HG03571 (cell line): ENCODE results near the gene SDK1.
"Not testable (repeated sequence)": the region's sequence is repeated elsewhere in the genome, so short reads cannot be mapped to it uniquely, and the experiment has no call there.

Experiments
- ATAC-seq: cut with Tn5 transposase; IDR thresholded peaks from one replicate; pipeline ENCODE4 v1.9.1; 2021; ENCODE audit not compliant: unreplicated experiment

SDK1 gene

DNA sequence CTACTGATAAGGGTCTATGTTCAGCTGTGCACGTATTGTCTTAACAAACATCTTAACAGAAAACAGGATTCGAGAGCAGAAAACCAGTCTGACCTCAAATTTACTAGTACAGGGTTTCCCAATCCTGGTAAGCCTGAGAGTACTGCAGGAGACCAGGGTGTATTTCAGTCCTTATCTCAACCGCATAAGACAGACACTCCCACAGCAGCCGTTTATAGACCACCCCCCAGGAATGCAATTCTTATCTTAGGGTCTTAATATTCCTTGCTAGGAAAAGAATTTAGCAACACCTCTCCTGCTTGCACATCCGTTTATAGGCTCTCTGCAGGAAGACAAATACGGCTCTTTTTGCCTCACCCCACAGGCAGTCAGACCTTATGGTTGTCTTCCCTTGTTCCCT is 277.3 kb downstream of the SDK1 start:
- ATAC-seq, result no peak

GRCh38 chr7:3579638-3580219 is 278.7 kb downstream of the SDK1 start:
- no peak for ATAC-seq

DNA sequence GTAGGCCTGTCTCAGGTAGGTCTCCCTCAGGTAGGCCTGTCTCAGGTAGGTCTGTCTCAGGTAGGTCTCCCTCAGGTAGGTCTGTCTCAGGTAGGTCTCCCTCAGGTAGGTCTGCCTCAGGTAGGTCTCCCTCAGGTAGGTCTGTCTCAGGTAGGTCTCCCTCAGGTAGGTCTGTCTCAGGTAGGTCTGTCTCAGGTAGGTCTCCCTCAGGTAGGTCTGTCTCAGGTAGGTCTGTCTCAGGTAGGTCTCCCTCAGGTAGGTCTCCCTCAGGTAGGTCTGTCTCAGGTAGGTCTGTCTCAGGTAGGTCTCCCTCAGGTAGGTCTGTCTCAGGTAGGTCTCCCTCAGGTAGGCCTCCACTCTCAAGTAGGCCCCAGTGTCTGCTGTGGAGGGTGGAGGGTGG is 281.1 kb downstream of the SDK1 start:
- not testable (repeated sequence) for ATAC-seq

GRCh38 chr7:3585826-3586225 is 284.8 kb downstream of the SDK1 start:
- ATAC-seq, result no peak

DNA sequence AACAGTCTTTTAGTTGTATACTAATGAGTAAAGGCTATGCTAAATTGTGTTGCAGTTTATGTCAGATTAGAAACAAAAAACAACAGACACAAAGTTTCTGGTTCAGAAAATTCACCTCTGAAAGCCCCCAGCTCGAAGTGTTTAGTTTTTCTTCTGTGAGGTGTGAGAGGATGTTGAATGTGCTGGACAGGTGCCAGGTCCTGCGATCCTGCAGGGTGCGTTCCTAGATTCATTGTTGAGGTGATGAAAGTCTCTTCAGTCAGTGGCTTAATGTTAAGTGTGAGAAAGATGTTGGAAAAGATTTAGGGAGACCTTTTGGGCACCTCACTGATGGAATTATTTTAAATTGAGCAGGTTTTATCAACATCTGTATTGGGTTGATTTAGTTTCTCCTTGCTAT is 287.3 kb downstream of the SDK1 start:
- no peak for ATAC-seq

GRCh38 chr7:3589752-3590151 is 288.7 kb downstream of the SDK1 start:
- no peak for ATAC-seq

DNA sequence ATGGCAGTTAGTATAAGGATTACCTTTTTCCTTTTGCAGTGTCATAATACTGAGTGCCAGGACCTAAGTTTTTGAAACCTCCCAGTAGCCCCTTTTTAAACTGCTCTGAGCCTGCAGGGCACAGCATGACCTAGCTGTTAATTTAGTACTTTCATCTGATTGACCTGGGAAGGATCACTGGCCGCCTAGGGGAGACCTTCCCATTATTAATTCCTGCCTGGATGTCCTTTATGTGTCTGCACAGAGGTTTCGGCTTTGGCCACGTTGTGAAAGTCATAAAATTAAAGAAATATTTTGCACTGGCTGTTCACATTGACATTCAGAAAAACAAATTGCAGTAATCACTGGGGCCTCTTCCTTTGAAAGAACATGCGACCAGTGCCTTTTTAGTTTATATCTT is 290.2 kb downstream of the SDK1 start:
- ATAC-seq, result no peak

DNA sequence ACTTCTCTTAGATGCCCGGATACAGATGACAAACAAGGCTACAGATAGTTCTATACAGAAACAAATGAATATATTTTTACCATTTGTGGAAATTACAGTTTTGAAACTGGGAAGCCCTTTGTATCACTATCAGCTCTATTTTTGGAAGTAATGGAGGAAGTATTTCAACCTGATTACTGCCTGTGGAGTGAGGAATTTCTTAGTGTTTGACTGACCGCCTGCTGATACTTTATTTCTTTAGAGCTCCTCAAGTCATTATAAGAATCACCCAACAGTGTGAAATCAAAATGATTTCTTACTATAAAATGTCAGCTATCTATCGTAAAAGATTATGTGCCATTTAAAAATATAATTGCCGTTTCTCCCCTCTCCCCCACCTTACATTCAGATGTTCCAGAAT is 290.9 kb downstream of the SDK1 start:
- no peak for ATAC-seq

DNA sequence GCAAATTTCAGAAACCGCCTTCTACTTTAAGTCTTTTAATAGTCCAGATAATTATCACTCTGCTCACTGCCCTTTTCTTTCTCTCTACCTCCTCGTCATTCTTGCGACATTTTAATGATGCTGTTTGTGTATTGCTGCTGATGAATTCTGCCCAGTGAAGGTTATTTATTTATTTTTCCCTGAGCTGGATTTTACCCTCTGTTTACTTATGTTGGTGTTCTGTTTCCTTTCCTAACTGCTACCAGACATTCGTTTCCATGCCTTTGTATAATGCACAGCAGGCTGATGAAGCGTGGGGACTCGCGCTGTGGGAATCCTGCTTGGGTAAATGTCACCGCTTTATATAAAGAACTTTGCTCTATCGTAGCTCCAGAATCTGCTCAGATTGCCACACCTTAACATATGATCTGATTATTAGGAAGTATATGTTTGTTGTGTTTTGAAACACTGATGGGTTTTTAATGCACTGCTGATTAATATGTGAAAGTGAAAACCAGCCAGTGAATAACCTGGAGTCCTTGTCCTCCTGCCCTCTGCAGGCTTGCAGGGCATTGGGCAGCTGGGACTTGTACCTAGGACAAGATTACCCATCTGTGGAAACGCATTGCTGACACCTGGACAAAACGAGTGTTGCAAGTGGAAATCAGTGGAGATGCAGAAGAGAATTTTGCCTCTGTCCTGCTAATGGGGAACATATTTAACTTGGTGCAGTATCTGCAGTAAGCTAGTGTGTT is 291.5 kb downstream of the SDK1 start:
- ATAC-seq, result no peak

- ATAC-seq, result no peak
Measured at GRCh38 chr7:3594901-3595300, 293.8 kb downstream of the SDK1 start.

DNA sequence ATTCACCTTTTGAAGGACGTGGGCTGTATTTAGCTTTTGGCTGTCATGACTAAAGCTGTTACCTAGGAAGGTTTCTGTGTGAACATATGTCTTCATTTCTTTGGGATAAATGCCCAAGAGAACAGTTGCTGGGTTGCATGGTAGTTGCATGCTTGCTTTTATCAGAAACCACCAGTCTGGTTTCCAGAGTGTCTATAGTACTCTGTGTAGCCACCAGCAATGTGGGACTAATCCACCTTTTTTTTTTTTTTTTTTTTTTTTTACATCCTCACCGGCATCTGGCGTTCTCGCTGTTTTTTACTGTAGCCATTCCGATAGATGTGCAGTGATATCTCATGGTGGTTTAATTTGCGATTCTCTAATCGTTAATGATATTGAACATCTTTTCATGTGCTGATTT is 297.8 kb downstream of the SDK1 start:
- ATAC-seq, result no peak

- no peak for ATAC-seq
Measured at GRCh38 chr7:3605222-3605621, 304.2 kb downstream of the SDK1 start.

DNA sequence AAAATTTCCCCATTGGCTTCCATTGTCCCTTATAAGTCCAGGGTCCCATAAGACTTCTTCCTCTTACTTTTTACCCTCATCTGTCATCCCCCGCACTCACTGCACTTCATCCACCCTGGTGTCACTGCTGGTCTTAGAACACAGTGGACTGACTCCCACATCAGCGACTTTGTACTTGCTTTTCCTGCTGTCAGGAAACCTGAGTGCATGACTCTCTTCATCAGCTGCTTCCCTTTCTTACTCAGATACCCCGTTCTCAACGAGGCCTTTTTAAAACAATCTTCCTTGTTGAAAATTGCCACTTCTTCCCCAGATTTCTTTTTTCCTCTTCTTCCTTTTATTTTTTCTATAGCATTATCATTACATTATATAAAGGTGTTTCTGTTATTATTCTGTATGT is 305.4 kb downstream of the SDK1 start:
- no peak for ATAC-seq

DNA sequence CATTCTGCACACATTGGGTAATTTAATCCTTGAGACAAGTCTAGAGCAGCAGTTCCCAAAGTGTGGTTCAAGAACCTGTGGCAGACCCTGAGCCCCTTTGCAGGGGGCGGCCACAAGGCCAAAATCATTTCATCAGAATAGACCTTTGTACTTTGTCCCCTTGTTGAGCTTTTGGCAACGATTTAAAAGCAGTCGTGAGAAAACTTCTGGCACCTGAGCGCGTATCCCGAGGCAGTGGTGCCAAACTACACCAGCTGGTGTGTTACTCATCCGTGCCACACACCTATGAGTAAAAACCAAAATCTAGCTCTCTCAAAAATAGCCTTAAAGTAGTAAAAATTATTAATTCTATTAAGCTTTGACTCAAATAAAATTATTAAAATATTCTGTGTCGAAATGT is 306.8 kb downstream of the SDK1 start:
- ATAC-seq, result no peak

GRCh38 chr7:3616306-3616705 is 315.3 kb downstream of the SDK1 start:
- no peak for ATAC-seq

- ATAC-seq, result no peak
Measured at GRCh38 chr7:3630081-3630480, 329.0 kb downstream of the SDK1 start.

DNA sequence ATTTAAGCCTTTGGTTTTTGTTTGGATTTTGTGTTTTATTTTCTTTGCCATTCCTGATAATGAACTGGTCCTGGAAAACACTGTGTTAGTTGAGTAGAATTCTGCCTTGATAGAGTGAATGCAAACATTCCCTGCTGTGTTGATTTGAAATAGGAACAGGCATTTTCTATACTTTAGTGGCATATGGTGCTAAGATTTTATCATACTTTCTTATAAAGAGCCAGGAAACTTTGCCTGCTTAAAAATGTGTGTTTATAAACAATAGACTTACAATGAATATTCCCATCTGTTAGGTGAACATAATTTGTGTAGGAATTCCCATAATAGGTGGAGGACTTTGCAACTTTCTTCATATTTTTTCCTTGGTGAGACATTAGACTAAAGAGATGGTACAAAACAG is 333.3 kb downstream of the SDK1 start:
- no peak for ATAC-seq

- ATAC-seq, result no peak
Measured at GRCh38 chr7:3636131-3636860, 335.2 kb downstream of the SDK1 start.

DNA sequence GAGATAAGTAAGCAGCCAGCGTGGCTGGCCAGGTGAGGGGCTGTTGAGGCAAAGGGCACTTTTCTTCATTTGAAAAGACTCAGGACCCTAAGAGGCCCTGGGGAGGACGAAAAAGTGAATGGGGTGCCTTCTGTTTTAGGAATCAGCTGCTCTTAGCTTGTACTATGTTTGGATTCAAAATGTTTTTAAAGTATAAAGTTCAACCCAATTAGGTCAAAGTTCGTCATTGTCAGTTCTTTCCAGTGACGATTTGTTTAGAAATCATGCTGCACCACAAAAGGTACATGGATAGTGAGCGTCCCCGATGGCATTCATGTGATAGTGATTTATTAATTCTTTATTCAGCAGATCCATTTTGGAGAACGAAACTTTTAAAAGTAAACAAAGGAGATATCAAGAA is 338.2 kb downstream of the SDK1 start:
- no peak for ATAC-seq

DNA sequence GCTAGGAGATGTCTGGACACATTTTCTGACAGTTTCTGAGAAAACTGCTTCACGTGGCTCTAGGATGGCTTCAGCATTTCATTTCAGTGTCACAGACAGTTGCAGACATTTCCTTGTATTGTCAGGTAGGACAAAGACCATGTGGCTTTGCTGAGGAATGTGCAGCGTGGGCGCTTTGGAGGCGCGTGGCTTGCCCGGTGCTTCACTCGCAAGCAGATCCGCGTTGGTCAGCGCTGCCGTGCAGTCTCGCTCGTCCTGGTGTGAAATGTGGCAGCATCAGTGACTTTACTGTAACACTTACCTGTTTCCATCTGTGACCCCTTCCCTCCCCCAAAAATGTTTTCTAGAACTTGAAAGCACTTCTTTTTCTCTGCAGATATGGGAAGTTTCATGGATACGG is 340.5 kb downstream of the SDK1 start:
- no peak for ATAC-seq

DNA sequence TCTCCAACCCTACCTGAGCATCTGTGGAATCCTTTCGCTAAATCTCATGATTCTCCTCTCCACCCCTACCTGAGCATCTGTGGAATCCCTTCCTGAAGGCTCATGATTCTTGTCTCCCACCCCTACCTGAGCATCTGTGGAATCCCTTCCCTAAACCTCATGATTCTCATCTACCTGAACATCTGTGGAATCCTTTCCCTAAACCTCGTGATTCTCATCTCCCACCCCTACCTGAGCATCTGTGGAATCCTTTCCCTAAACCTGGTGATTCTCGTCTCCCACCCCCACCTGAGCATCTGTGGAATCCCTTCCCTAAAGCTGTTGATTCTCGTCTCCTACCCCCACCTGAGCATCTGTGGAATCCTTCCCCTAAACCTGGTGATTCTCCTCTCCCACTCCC is 342.0 kb downstream of the SDK1 start:
- ATAC-seq, result no peak

GRCh38 chr7:3648276-3648675 is 347.2 kb downstream of the SDK1 start:
- no peak for ATAC-seq
